ENCODE measurements around the gene BIRC7.
"Not testable (repeated sequence)": the region's sequence is repeated elsewhere in the genome, so short reads cannot be mapped to it uniquely, and the experiment has no call there.

Gene BIRC7

GRCh38 chr20:63208346-63208909, 27.3 kb upstream of the BIRC7 start:
- no peak for DNase-seq

DNA sequence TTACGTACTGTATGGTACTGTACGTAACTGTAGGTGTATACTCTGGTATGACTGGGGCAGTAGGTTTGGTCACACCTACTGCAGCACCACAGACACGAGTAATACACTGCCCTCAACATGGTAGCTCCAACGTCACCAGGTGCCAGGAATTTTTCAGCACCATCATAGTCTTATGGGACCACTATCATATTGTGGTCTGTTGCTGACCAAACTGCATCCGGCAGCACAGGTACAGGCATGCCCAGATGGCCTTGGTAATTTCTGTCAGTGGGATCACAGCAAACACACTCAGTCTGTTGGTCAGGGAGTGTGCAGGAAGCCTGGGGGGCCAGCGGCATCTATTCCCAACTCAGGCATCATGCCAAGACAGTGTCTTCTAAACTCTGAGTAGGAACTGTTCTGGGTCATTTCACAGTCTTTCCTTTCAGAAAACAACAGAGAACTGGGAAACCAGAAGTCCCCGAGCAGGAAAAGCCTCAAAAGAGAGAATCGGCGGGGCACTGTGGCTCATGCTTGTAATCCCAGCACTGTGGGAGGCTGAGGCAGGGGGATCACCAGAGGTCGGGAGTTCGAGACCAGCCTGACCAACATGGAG, 25.6 kb upstream of the BIRC7 start:
- no peak for DNase-seq

DNA sequence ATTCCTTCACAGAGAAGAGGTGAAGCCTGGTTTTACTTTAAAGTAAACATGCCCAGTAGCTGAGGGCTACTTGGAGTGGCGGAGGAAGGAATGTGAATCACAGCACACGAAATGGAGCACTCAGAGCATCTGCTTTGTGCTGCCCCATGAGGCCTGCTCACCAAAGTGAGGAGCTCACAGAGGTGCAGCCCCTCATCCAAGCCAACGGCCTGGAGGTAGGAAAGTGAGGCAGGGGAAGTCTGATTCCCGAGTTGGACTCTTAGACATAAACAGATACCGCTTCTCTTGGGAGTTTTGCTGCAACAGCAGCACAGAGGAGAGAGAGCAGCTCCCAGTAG, 23.3 kb upstream of the BIRC7 start:
- no peak for DNase-seq

GRCh38 chr20:63212792-63213191, 22.9 kb upstream of the BIRC7 start:
- DNase-seq, result no peak

GRCh38 chr20:63214514-63214913, 21.2 kb upstream of the BIRC7 start:
- no peak for DNase-seq

DNA sequence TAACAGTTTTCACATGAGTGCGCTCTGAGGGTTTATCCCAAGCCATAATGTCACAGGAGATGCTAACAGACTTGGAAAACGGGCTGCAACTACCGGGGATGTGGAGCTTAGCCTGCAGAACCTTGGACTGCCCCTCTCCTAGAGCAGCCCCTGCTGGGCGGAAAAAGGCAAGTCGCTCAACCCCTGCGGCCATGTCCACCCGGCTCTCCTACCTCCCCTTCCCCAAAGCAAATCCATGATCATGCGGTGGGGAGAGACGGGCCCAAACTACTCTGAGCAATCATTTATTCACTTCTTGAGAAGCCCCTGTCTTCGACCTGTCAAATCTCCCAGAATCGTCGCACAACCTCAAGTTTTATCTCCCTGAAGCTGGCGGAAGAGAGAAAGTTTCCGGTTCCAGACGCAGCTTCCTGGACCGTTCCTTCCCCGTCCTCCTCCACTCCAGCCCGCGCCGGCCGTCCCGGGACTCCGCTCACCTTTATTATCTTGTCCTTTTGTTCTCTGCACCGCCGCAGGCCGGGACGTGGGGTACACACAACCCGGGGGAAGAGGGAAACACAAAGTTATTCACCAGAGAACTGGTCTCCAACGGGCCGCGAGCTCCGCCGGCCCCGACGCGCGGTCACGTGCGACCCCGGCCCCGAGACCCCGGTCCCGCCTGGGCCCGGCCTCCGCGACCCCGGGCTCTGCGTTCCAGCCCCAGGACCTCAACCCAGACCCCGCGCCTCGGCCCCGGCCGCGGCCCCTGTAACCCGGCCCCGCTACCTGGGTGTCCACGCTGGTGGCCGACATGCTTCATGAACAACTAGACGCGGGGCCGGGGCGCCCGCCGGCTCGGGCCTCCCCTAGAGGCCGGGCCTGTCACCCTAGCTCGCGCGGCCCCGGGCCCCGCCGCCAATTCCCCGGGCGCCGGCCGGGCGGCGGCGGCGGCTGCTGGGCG, 20.3 kb upstream of the BIRC7 start:
- peak; percentile 15 for DNase-seq

GRCh38 chr20:63216041-63216848, 19.5 kb upstream of the BIRC7 start, which contains the start of gene YTHDF1:
TSS of gene YTHDF1 (minus strand) at chr20:63216131. CDS start at chr20:63215892, 239 bp downstream.
- peak; percentile 97 for DNase-seq

DNA sequence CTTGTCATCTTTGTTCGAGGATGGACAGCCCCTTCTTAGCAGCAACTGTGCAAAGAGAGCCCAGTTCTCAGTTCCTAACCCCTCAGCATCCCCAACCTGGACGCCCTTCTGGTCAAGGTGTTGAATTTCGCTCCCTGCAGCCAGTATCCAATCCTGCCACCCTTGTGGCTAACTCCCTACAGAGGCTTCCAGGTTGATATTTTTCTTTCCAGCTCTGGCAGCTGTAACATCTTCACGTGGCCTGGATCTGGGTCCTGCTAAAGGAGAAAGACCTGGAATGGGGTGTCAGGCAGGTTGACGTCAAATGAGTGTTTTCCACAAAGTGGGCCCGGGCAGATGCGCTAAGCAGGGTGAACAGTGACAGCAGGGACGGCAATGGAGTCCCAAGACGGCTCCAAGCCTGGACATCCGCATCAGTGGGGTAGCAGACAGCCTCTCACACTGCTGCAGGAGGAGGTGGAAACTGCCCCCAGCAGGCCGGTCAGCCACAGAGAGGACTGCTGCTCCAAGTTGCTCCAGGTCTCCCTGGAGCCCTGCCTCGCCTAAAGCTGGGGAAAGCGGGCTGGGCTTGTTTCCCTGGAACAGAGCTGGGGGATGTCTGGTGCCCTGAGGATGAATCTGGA, 18.7 kb upstream of the BIRC7 start:
- no peak for DNase-seq

DNA sequence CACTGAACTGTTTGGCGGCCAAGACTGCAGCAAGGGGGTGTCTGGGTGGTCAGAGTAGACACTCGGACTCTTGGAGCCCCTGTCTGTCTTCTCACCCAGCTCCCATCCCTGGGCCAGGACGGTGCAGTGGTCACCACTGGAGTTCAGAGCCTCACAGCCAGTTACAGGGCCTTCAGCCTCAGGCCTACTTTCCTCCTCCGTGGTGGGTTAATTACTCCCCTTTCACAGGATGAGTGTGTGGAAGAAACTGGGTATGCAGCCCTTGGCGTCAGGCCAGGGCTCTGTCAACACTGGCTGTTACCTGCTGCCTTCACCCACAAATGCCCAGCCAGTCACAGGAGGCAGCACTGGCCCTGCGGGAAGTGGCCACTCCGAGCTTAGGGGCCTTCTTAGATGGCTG, 18.0 kb upstream of the BIRC7 start:
- DNase-seq, result no peak

- no peak for DNase-seq
Observed at GRCh38 chr20:63218701-63219446, 16.8 kb upstream of the BIRC7 start.

DNA sequence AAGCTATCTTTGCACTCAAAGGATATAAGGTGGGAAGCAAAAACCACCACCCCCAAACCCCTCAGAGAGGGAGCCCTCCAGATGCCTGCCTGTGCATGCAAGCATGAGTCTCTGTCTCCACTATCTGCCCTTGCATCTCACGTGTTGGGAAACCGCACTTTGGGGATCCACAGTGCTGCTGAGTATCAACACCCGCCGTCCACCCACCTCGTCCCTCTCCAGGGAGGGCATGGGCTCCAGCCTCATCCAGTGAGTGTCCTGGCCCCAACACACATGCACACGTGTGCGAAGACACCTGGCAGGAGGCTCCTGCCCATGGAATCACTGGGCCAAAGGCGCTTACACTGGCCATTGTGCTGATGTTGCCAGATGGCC, 16.3 kb upstream of the BIRC7 start:
- no peak for DNase-seq

GRCh38 chr20:63219866-63220521, 15.7 kb upstream of the BIRC7 start:
- no peak for DNase-seq

GRCh38 chr20:63220696-63221399, 14.9 kb upstream of the BIRC7 start:
- DNase-seq, result no peak

GRCh38 chr20:63221400-63222053, 14.2 kb upstream of the BIRC7 start:
- not testable (repeated sequence) for DNase-seq

DNA sequence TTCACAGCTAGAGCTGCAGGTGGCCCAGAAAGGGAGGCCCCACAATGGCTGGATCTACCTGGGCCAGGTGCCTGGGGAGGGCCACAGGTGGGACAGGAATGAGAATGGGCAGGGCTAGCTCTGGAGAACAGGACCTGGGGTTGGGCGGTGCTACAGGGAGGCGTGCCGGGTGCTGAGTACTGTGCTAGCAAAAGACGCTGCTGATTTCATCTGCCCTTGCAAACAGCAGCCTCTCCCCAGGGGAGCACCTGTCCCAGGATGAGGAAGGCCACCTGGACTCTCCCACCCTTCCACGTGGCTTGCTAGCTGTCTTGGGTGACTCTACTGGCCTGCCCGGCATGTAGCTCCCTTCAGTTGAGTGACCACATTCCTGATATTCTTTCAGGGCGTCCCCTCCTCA, 13.2 kb upstream of the BIRC7 start:
- no peak for DNase-seq

DNA sequence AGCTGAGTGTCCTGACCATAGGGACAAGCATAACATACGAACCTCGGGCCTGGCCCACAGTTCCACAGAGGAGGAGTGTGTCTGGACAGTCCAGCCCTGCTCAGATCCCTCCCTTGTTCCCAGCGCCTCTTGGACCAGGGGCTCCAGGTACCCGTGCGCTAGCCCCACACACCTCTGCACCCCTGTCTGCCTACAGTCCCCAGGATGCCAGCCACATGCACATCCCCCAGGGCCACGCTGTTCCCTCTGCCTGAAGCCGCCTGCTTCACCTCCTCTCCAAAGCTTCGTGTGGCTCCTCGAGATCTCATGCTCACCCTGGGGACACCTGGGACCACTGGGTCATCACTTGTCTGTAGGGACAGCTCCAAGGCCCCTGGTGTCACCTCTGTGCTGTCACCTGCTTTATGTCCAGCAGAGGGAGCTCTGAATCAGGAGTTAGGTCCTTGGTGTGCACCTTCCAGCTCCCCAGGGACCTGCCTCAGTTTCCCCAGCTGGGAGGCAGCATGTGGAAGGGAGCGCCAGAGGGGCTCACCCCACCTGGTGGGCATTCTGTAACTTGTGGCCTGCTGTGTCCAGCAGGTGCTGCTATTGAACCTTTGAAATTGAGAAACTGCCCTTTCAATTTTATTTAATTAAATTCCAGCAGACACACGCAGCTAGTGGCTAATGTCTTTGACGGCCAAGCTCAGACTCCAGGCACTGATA, 12.4 kb upstream of the BIRC7 start:
- DNase-seq, result peak; percentile 52

DNA sequence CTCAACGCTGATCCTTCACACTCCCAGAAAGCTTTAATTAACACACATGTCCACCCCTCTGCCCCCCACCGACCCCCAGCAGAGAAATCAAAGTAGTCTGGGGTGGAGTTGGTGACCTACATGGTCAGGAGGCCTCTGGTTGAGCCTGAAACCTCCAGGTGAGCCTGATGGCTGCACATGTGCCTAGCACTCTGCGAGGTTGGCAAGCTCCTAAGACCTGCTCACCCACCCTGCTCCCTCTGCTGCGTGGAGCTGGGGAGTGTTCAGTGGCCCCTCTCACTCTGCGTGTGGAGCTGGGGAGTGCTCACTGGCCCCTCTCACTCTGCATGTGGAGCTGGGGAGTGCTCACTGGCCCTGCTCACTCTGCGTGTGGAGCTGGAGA, 11.9 kb upstream of the BIRC7 start:
- DNase-seq, result no peak

DNA sequence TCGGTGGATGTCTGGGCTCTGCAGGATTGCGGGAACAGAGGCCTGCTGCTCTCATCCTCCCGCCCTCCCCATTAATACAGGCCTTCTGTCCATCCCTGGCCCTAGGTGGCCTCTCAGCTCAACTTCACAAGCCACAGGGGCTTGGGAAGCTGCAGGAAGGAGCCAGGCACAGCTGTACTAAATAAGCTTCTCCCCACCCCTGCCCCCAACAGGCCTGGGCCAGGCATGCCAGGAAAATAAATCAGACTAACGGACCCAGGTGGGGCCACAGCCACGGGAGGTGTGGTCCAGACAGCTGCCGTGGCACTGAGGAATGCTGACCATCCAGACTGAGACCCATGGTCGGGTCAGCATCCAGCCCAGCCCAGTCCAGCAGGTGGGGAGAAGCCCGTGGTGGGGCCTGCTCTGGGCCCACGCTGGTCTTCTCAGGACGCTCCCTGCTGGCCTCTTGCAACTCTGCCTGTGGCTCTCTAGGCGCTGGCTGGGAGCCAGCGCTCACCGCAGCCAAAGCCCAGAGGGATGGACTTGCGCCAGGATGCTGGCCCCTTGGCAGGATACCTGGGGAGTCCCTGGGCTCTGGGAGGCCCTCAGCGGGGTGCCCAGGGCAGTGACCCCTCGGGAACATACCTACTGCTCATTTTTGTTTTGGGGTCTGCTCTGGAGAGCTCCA, 11.2 kb upstream of the BIRC7 start:
- DNase-seq, result no peak

GRCh38 chr20:63225082-63225454, 10.6 kb upstream of the BIRC7 start:
- no peak for DNase-seq
